HUES48 (cell line): ENCODE data around the gene CARS2.
A peak's percentile ranks its signal among the peaks of the same experiment; 100 is the strongest.

ENCODE experiments used
- H3K27ac ChIP-seq: one replicate; pipeline ENCODE4 v1.7.0; 2013; ENCODE audit warnings: low read depth, low read length, inconsistent platforms
- H3K27me3 ChIP-seq: 2 replicates; pipeline ENCODE4 v1.6.1; 2013; ENCODE audit warnings: mild to moderate bottlenecking, low read length; ENCODE audit not compliant: control insufficient read depth, insufficient read depth
- H3K36me3 ChIP-seq: 2 replicates; pipeline ENCODE4 v1.6.1; 2013; ENCODE audit warnings: low read length; ENCODE audit not compliant: control insufficient read depth, insufficient read depth
- H3K4me1 ChIP-seq: 2 replicates; pipeline ENCODE4 v1.6.1; 2013; ENCODE audit warnings: mild to moderate bottlenecking, low read length; ENCODE audit not compliant: control insufficient read depth, insufficient read depth
- H3K4me3 ChIP-seq: 2 replicates; pipeline ENCODE4 v1.5.1; 2013; ENCODE audit warnings: mild to moderate bottlenecking, low read depth, low read length
- H3K9ac ChIP-seq: 2 replicates; pipeline ENCODE4 v1.6.1; 2013; ENCODE audit warnings: mild to moderate bottlenecking, low read depth, low read length, moderate library complexity
- H3K9me3 ChIP-seq: 2 replicates; pipeline ENCODE4 v1.6.1; 2013; ENCODE audit warnings: low read length; ENCODE audit not compliant: control insufficient read depth, insufficient read depth

CARS2 gene

DNA sequence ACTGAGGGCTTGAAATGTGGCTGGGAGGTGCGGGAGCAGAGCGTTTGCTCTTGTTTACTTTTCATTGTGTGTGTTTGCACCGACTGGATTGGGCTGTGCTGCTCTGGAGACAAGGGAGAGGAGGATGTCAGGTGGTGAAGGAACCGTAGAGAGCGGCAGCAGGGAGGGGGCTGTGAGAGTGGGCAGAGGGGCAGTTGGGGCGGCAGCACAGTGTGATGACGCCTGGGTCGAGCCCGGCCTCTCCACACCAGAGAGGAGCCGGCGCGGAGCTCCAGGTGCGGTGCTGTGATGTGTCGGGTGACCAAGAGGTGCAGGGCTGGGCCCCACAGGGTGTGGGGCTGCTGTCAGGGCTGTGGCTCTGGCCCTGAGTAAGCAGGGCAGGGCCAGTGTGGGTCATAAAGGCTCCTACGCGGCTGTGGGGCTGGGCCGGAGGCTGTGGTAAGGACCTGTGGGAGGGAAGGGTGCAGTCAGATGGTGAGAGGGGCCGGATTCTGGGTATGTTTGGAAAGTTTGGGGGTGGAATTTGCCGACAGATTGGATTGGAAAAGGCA, 80.1 kb downstream of the CARS2 start:
- Histone ChIP-seq H3K27ac (no peak overlapping the region), H3K27me3 (no peaks in the 10 kb centered on the region), H3K9ac (no peak overlapping the region), H3K4me3 (no peak overlapping the region), H3K36me3 (peaks cover 46% of the 10 kb centered on the region), H3K4me1 (no peaks in the 10 kb centered on the region), H3K9me3 (no peaks in the 10 kb centered on the region)

DNA sequence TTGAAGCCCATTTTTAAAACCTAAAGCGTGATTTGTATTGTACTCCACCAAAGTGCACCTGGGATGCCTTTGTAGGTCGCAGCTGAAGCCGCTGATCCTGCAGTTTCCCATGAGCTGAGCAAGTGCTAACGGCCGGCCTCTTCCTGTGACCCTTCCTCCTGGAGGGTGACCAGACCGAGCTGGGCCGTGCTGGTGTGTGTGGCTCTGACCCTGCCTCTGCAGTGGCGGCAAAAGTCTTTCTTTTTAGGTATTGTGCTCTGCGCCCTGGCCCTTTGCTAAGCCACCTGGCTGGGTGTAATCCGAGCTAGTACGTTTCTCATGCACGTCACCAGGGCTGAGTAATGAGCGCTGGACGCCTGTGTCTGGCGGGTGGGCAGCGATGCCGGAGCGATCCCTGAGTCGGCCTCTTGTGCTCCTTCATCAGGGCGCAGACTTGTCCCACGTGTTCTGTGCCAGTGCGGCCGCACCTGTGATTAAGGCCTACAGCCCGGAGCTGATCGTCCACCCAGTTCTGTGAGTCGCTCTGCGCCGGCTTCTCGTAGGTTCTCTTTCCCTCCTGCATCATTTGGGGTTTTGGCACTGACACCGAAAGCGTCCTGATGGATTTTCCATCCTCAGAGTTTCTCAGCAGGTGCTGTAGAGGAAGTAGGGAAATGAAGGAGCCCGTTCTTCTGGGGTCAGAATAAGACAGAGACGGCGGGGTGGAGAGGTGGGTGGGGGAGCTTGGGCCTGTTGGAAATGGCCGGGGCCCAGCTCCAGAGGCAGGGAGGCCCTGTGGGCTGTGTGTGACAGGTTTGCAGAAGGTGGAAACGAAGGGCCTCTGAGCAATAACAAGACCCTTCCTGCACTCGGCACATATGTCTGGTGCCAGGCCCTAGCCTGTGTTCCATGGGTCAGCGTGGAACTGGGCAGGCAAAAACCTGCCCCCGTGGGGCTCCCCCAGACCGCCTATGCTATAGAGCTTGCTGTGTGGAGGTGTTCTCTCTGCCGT, 80.9 kb downstream of the CARS2 start:
- no peaks in the 10 kb centered on the region for H3K27me3 ChIP-seq
- peaks cover 42% of the 10 kb centered on the region for H3K36me3 ChIP-seq
- no peaks in the 10 kb centered on the region for H3K9me3 ChIP-seq
- H3K27ac ChIP-seq: no peak overlapping the region
- peak overlapping the region; percentile 5; the same call in 1 of the 2 replicates for H3K9ac ChIP-seq
- H3K4me1 ChIP-seq: no peaks in the 10 kb centered on the region
- H3K4me3 ChIP-seq: no peak overlapping the region

DNA sequence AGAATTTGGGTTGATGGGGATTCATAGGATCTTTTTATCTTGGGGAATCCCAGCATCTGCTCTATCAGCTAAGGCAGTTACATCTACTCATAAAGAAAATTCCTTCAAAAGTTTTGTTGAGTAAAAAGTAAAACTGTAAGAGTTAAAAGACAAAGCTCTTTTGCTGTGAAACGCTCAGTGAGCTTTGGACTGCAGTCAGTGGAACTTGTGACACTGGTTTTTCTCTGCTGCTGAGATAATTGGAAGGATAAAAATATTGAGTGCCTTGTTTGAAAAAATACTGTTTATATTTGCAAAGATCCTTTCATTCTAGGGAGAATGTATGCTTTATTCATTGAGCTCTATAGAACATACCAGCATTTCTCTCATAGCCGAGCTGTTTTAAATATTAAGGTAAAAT, 85.3 kb downstream of the CARS2 start:
- Histone ChIP-seq H3K9me3 (no peaks in the 10 kb centered on the region), H3K4me1 (peaks cover 25% of the 10 kb centered on the region), H3K36me3 (peaks cover 24% of the 10 kb centered on the region), H3K9ac (no peak overlapping the region), H3K27ac (no peak overlapping the region), H3K4me3 (no peak overlapping the region), H3K27me3 (no peaks in the 10 kb centered on the region)

DNA sequence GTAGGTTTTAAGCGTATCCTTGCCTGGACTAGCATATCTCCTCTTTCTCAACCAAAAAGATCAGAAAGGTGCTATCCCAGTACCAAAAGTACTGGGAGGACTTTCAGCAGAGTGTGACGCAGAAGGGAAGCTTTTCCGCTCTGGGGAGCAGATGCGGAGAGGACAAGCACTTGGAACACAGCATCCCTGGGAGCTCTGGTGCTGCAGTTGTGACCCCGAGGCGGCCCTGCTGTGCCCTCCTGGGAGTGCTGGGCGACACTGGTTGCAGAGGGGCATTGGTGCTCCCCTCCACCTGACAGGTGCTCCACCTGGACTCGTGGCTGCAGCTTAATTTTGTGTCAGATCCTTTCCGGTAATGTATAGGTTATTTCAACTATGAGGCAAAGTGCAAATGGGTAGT, 87.1 kb downstream of the CARS2 start:
- H3K27ac ChIP-seq: no peak overlapping the region
- no peaks in the 10 kb centered on the region for H3K9me3 ChIP-seq
- H3K27me3 ChIP-seq: no peaks in the 10 kb centered on the region
- H3K4me3 ChIP-seq: no peak overlapping the region
- peaks cover 28% of the 10 kb centered on the region for H3K4me1 ChIP-seq
- peaks cover 15% of the 10 kb centered on the region for H3K36me3 ChIP-seq
- no peak overlapping the region for H3K9ac ChIP-seq

DNA sequence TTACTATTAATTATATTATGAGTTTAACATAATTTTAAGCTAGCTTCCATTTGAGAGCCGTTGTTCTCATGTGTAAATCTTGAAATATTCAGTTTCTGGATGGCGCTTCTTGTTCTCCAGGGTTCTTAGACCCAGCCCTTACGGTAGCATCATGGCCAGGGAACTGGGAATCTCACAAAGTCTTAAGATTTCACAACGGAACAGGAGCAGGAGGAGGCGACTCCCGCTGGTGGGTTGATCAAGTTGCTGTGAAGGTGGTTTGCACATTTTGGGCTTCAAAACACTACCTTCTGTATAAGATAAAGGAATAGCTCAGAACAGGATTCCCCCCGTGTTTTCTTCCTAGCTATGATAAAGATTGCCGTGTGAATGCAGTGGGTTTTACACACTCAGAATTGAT, 87.7 kb downstream of the CARS2 start:
- Histone ChIP-seq H3K27me3 (no peaks in the 10 kb centered on the region), H3K27ac (peak overlapping the region; percentile 90), H3K4me3 (peak overlapping the region; percentile 88; the same call in 1 of the 2 replicates)

DNA sequence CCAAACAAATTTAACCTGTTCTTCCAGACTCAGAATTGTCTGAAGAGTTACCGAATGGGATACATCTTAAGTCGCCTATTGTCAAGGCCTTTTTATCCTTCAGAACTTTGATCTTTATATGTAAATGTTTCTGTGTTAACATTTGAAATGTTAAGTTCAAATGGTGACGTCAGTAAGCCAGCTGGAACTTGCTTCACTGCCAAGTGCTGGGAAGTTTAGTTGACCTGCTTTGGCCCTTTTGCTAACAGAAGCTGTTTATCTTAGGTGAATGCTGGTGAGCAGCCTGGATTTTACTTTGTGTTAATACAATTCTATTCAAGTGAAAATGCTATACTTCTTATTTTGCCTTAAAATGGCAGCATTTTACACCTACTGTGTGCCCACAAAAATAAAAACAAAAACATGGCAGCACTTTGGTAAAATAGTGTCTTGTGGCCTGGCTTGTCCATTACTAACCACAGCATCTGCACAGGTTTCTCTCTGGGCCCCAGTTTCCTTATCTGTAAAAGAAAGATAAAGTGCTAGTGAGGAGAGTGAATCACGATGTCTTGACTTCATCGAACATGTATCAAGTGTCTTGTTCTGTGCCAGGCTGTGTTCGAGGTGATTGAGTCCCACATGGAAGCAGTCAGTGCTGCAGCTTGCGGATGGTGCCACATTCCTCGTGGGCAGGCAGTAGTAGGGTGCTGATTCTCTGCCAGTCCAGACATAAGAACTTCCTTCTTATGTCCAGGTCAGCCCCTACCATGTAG, 88.4 kb downstream of the CARS2 start:
- Histone ChIP-seq H3K27me3 (no peaks in the 10 kb centered on the region), H3K9ac (no peak overlapping the region), H3K27ac (peak overlapping the region; percentile 90), H3K4me1 (peaks cover 28% of the 10 kb centered on the region), H3K4me3 (peak overlapping the region; percentile 88), H3K9me3 (no peaks in the 10 kb centered on the region), H3K36me3 (peaks cover 6% of the 10 kb centered on the region)

More for the DNA sequence above, 87.7 kb downstream of the CARS2 start:
- peaks cover 28% of the 10 kb centered on the region for H3K4me1 ChIP-seq
- H3K9me3 ChIP-seq: no peaks in the 10 kb centered on the region
- peaks cover 13% of the 10 kb centered on the region for H3K36me3 ChIP-seq
- no peak overlapping the region for H3K9ac ChIP-seq

DNA sequence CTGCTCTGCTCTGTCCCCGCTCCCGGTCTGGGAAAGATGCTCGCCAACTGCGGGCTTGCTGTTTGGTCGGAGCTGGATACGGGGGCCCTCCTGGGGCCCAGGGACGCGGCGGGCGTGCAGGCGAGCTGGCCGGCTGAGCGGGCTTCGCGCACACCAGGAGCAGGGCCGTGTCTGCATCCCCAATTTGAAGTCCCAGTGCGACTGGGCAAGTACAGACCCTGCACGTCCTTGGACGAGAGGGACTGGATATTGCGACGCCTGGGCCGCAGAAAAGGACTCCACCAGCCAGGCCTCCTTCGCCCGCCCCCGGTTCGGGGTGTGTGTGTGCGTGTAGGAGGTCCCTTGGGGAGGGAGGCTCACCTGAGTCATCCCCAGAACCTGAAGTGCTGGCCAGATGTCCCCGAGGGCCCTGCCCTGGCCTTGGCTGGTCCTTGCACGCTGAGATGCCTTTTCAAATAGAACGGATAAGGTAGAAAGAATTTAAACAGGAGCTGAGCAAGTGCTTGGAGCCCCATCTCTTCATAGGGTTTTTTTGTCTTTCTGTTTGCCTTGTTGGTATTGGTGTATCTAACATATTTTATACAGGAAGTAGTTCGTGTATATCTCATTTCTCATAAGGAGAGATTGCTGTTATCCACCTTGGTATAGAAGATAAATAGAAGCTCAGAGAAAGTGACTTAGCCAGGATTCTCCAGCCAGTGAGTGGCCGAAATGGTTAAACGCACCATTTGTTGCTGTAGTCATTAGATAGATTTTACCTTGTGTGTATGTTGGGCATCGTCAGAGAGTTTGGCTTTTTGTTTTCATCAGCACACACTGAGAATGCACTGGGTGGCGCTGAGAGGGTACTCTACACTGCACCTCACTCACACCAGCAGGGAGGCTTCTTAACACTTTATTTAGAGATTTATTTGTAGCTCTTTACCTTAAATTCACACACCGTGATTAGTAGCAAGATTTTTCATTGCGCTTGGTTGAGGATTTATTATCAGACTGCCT, 89.5 kb downstream of the CARS2 start:
- Histone ChIP-seq H3K27me3 (no peaks in the 10 kb centered on the region), H3K27ac (peak overlapping the region; percentile 90), H3K4me3 (peak overlapping the region; percentile 88), H3K4me1 (peaks cover 28% of the 10 kb centered on the region), H3K9me3 (no peaks in the 10 kb centered on the region), H3K9ac (peak overlapping the region; percentile 73), H3K36me3 (no peaks in the 10 kb centered on the region)

DNA sequence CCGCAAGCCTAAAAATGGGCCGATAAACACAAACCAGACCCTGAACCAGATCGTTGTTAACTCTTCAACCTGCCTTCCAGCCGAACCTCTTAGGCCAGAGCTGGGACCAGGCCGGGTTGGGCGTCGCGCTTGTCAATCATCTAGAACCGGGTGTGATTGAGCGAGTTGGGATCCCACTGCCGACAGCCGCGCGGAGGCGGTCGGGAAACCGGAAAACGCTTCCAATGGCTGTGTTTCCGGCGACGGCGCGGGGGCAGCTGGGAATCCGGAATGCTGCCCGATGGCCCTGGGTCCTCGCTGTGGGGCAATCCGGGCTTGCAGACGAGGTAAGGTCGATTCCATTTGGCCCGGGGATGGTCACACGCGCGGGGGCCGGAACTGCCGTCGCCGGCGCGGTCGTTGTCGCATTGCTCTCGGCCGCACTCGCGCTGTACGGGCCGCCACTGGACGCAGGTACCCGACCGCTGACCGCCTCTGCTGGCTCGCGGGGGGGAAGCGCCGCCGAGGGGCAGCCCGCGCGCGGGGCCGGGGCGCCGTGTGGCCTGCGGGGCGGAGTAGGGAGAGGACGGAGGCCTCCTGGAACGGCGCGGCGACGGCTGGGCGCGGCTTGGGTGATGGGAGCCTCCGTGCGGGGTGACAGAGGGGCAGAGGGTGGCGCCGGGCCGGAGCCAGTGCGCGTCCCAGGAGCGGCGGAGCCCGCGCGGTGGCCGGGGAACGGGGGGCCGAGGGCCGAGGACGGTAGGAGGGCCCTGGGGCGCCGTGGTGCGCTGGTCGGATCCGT, 90.4 kb downstream of the CARS2 start, which contains the start of gene NAXD:
Gene NAXD (plus strand): TSS at position 224 of the 781 bp plus-strand sequence. CDS start 57 bp downstream, at position 281.
- peak within 1 kb of the TSS; percentile 69 for H3K27ac ChIP-seq
- peak within 1 kb of the TSS; percentile 73 for H3K9ac ChIP-seq
- H3K4me3 ChIP-seq: peak within 1 kb of the TSS; percentile 88
- H3K4me1 ChIP-seq: peaks cover 32% of the 10 kb centered on the region
- H3K27me3 ChIP-seq: no peaks in the 10 kb centered on the region
- H3K9me3 ChIP-seq: no peaks in the 10 kb centered on the region
- H3K36me3 ChIP-seq: no peaks in the 10 kb centered on the region

DNA sequence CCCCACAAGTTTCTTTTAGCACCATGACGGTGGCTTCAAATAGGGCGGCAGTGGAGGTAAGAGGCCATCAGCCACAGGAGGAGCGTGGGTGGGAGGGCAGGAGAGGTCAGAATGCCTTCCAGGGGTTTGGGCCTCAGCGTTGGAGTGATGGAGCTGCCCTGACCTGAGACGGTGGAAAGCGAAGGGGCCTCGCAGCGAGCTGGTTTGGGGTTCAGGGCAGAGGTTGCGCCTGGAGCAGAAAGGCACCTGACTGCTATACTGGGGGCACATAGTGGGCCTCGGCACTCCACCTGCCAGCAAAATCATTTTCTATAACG, 91.0 kb downstream of the CARS2 start:
- H3K27ac ChIP-seq: no peak overlapping the region
- no peaks in the 10 kb centered on the region for H3K9me3 ChIP-seq
- H3K27me3 ChIP-seq: no peaks in the 10 kb centered on the region
- peak overlapping the region; percentile 88 for H3K4me3 ChIP-seq
- H3K36me3 ChIP-seq: no peaks in the 10 kb centered on the region
- no peak overlapping the region for H3K9ac ChIP-seq
- peaks cover 37% of the 10 kb centered on the region for H3K4me1 ChIP-seq
